ENCODE data around the gene SATB2.

DNA sequence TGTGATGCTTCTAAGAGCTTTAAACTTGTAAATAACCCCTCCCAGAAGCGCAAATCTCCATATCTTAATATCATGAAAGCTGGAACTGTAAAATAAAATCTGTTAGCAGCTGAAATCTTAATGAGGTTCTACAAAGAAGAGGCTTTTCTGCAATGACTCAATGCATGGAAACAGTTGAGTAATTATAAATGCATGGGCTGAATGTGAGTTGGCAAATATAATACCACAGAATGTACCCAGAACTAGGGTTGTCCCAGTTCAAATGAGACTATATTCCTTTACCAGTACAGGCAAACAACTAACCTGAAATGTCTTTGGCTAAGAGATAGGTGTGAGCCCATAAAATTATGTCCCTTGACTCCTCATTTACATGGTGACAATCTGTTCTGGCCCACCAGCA is 52.9 kb downstream of the SATB2 start:
- no peak for TF ChIP-seq CTCF (conservative IDR thresholded peaks at IDR 0.05)
- TF ChIP-seq ZFX (IDR thresholded peaks at IDR 0.05), result no peak

All from C4-2B (cell line).